IgD-negative memory B cell (primary cell): Measurements from ENCODE around the gene ERVMER34-1. TPM values are rescaled to one million over a fixed set of nuclear protein-coding genes. Genes with fewer than 3 reads are reported as not detected.

Source experiments
- H3K27ac Mint-ChIP-seq, 3 donors: one replicate each; pipeline ENCODE4 v1.8.0; 2020 to 2022; ENCODE audit warnings: mild to moderate bottlenecking in 3 of 3, mixed read lengths in 3 of 3, moderate library complexity in 1 of 3
- H3K27me3 Mint-ChIP-seq: one replicate; pipeline ENCODE4 v1.8.0; 2021; ENCODE audit warnings: mixed read lengths
- H3K36me3 Mint-ChIP-seq: one replicate; pipeline ENCODE4 v1.8.0; 2020; ENCODE audit warnings: mild to moderate bottlenecking, mixed read lengths
- H3K4me1 Mint-ChIP-seq, 3 donors: one replicate each; pipeline ENCODE4 v1.8.0; 2020 to 2022; ENCODE audit warnings: mixed read lengths in 3 of 3, mild to moderate bottlenecking in 1 of 3
- H3K4me3 Mint-ChIP-seq, 4 donors: one replicate each; pipeline ENCODE4 v1.8.0; 2020 to 2022; ENCODE audit warnings: mild to moderate bottlenecking in 4 of 4, mixed read lengths in 4 of 4, moderate library complexity in 3 of 4
- H3K9me3 Mint-ChIP-seq, 3 donors: one replicate each; pipeline ENCODE4 v1.8.0; 2020 to 2021; ENCODE audit warnings: mixed read lengths in 3 of 3, mild to moderate bottlenecking in 1 of 3
- polyA plus RNA-seq: library from polyadenylated mRNA; unstranded; fragments of 300-500 nt; fragmentation: Illumina TruSeq; gene quantifications from one replicate; pipeline ENCODE4 v1.2.3, GENCODE V29; 2021

ERVMER34-1 gene
- polyA plus RNA-seq, 1 donor from 2014 or later: not detected

- H3K9me3 Mint-ChIP-seq: peaks cover 0 to 2% (median 0%) of the 10 kb centered on the region in 3 donors
- no peak overlapping the region for H3K4me3 Mint-ChIP-seq
- no peak overlapping the region for H3K27ac Mint-ChIP-seq
- H3K36me3 Mint-ChIP-seq: peaks cover 2% of the 10 kb centered on the region
- H3K27me3 Mint-ChIP-seq: peaks cover 15% of the 10 kb centered on the region
- H3K4me1 Mint-ChIP-seq: peaks cover 0 to 4% (median 2%) of the 10 kb centered on the region in 3 donors
Measured at GRCh38 chr4:52744588-52744987, 6.6 kb downstream of the ERVMER34-1 start.

GRCh38 chr4:52743444-52744019 is 7.7 kb downstream of the ERVMER34-1 start:
- Mint-ChIP-seq H3K4me3 (no peak overlapping the region), H3K27ac (peak overlapping the region in 1 of 3 donors; percentile 7), H3K4me1 (peaks cover 0 to 3% (median 2%) of the 10 kb centered on the region in 3 donors), H3K36me3 (peaks cover 2% of the 10 kb centered on the region), H3K27me3 (peaks cover 11% of the 10 kb centered on the region), H3K9me3 (peaks cover 0 to 2% (median 0%) of the 10 kb centered on the region in 3 donors)

- peaks cover 2% of the 10 kb centered on the region for H3K36me3 Mint-ChIP-seq
- no peak overlapping the region for H3K27ac Mint-ChIP-seq
- H3K27me3 Mint-ChIP-seq: no peaks in the 10 kb centered on the region
- H3K9me3 Mint-ChIP-seq: peaks cover 0 to 1% (median 0%) of the 10 kb centered on the region in 3 donors
- peaks cover 0 to 2% (median 0%) of the 10 kb centered on the region in 3 donors for H3K4me1 Mint-ChIP-seq
- H3K4me3 Mint-ChIP-seq: no peak overlapping the region
Measured at GRCh38 chr4:52729586-52729985, 21.6 kb downstream of the ERVMER34-1 start.

GRCh38 chr4:52728691-52729240 is 22.5 kb downstream of the ERVMER34-1 start:
- H3K4me3 Mint-ChIP-seq: no peak overlapping the region
- H3K9me3 Mint-ChIP-seq: peaks cover 0 to 1% (median 0%) of the 10 kb centered on the region in 3 donors
- no peaks in the 10 kb centered on the region for H3K36me3 Mint-ChIP-seq
- no peak overlapping the region for H3K27ac Mint-ChIP-seq
- H3K4me1 Mint-ChIP-seq: no peaks in the 10 kb centered on the region
- H3K27me3 Mint-ChIP-seq: no peaks in the 10 kb centered on the region

- H3K27me3 Mint-ChIP-seq: no peaks in the 10 kb centered on the region
- peak overlapping the region in 1 of 3 donors; percentile 50 for H3K27ac Mint-ChIP-seq
- H3K4me1 Mint-ChIP-seq: peaks cover 0 to 4% (median 2%) of the 10 kb centered on the region in 3 donors
- H3K36me3 Mint-ChIP-seq: no peaks in the 10 kb centered on the region
- H3K9me3 Mint-ChIP-seq: peaks cover 0 to 1% (median 0%) of the 10 kb centered on the region in 3 donors
- H3K4me3 Mint-ChIP-seq: no peak overlapping the region
Measured at GRCh38 chr4:52726826-52727580, 24.2 kb downstream of the ERVMER34-1 start.

- H3K4me3 Mint-ChIP-seq: peak overlapping the region; percentile 86 to 95 (median 90)
- peak overlapping the region; percentile 28 to 92 (median 54) for H3K27ac Mint-ChIP-seq
Measured at GRCh38 chr4:52721968-52722815, 29.0 kb downstream of the ERVMER34-1 start.

GRCh38 chr4:52718123-52718522 is 33.1 kb downstream of the ERVMER34-1 start:
- H3K27ac Mint-ChIP-seq: peak overlapping the region in 1 of 3 donors; percentile 39
- peaks cover 12% of the 10 kb centered on the region for H3K36me3 Mint-ChIP-seq
- no peaks in the 10 kb centered on the region for H3K9me3 Mint-ChIP-seq
- H3K4me1 Mint-ChIP-seq: peaks cover 31 to 51% (median 39%) of the 10 kb centered on the region in 3 donors
- no peaks in the 10 kb centered on the region for H3K27me3 Mint-ChIP-seq
- H3K4me3 Mint-ChIP-seq: peak overlapping the region in 1 of 4 donors; percentile 15

More at GRCh38 chr4:52721968-52722815, 29.0 kb downstream of the ERVMER34-1 start:
- peaks cover 5 to 14% (median 11%) of the 10 kb centered on the region in 3 donors for H3K4me1 Mint-ChIP-seq
- no peaks in the 10 kb centered on the region for H3K27me3 Mint-ChIP-seq
- peaks cover 0 to 1% (median 0%) of the 10 kb centered on the region in 3 donors for H3K9me3 Mint-ChIP-seq
- H3K36me3 Mint-ChIP-seq: peaks cover 3% of the 10 kb centered on the region

- Mint-ChIP-seq H3K27me3 (no peaks in the 10 kb centered on the region), H3K4me3 (no peak overlapping the region), H3K9me3 (no peaks in the 10 kb centered on the region), H3K4me1 (peaks cover 31 to 58% (median 35%) of the 10 kb centered on the region in 3 donors), H3K27ac (no peak overlapping the region), H3K36me3 (peaks cover 12% of the 10 kb centered on the region)
Measured at GRCh38 chr4:52716364-52717151, 34.7 kb downstream of the ERVMER34-1 start.

GRCh38 chr4:52715914-52716313 is 35.3 kb downstream of the ERVMER34-1 start:
- H3K36me3 Mint-ChIP-seq: peaks cover 12% of the 10 kb centered on the region
- H3K4me3 Mint-ChIP-seq: peak overlapping the region in 2 of 4 donors; percentile 76 to 96
- H3K27ac Mint-ChIP-seq: peak overlapping the region in 1 of 3 donors; percentile 18
- H3K27me3 Mint-ChIP-seq: no peaks in the 10 kb centered on the region
- peaks cover 33 to 64% (median 41%) of the 10 kb centered on the region in 3 donors for H3K4me1 Mint-ChIP-seq
- H3K9me3 Mint-ChIP-seq: no peaks in the 10 kb centered on the region

GRCh38 chr4:52715255-52715897 is 35.8 kb downstream of the ERVMER34-1 start:
- no peaks in the 10 kb centered on the region for H3K9me3 Mint-ChIP-seq
- no peaks in the 10 kb centered on the region for H3K27me3 Mint-ChIP-seq
- peaks cover 37 to 70% (median 44%) of the 10 kb centered on the region in 3 donors for H3K4me1 Mint-ChIP-seq
- H3K27ac Mint-ChIP-seq: peak overlapping the region in 2 of 3 donors; percentile 26 to 96
- H3K36me3 Mint-ChIP-seq: peaks cover 12% of the 10 kb centered on the region
- peak overlapping the region in 2 of 4 donors; percentile 76 to 96 for H3K4me3 Mint-ChIP-seq

- peaks cover 12% of the 10 kb centered on the region for H3K36me3 Mint-ChIP-seq
Measured at GRCh38 chr4:52714597-52715254, 36.5 kb downstream of the ERVMER34-1 start.

GRCh38 chr4:52713456-52713937 is 37.7 kb downstream of the ERVMER34-1 start:
- peak overlapping the region; percentile 40 to 98 (median 96) for H3K27ac Mint-ChIP-seq
- H3K4me1 Mint-ChIP-seq: peaks cover 44 to 77% (median 50%) of the 10 kb centered on the region in 3 donors
- no peaks in the 10 kb centered on the region for H3K27me3 Mint-ChIP-seq
- peak overlapping the region; percentile 94 to 97 (median 96) for H3K4me3 Mint-ChIP-seq
- H3K9me3 Mint-ChIP-seq: peaks cover 0 to 5% (median 5%) of the 10 kb centered on the region in 3 donors
- peaks cover 11% of the 10 kb centered on the region for H3K36me3 Mint-ChIP-seq

More at GRCh38 chr4:52714597-52715254, 36.5 kb downstream of the ERVMER34-1 start:
- Mint-ChIP-seq H3K4me3 (peak overlapping the region in 3 of 4 donors; percentile 76 to 96 (median 96)), H3K27ac (peak overlapping the region in 2 of 3 donors; percentile 90 to 96), H3K9me3 (no peaks in the 10 kb centered on the region), H3K4me1 (peaks cover 37 to 72% (median 46%) of the 10 kb centered on the region in 3 donors), H3K27me3 (no peaks in the 10 kb centered on the region)
